HL-60 (cell line): Measurements from ENCODE around the gene COL5A3.

Experiments
- DNase-seq, 2 experiments: peaks; one replicate each; pipeline ENCODE4 v3.0.0-alpha.2; 2010 to 2020; ENCODE audit warnings: low read depth in 1 of 2, low spot score in 1 of 2
- H3K27ac ChIP-seq: fragments of 250-450 bp; sonication (Bioruptor Pico); replicated peaks from 2 replicates; pipeline ENCODE4 v1.5.1; 2020; ENCODE audit warnings: mild to moderate bottlenecking, moderate library complexity
- H3K27me3 ChIP-seq: fragments of 250-450 bp; sonication (Bioruptor Pico); 2 replicates; pipeline ENCODE4 v1.5.1; 2021; ENCODE audit warnings: mild to moderate bottlenecking, moderate library complexity; ENCODE audit not compliant: insufficient read depth, poor library complexity, severe bottlenecking
- H3K4me3 ChIP-seq: replicated peaks from 2 replicates; pipeline ENCODE4 v1.5.1; 2011; ENCODE audit warnings: mild to moderate bottlenecking, control low read depth, low read length; ENCODE audit not compliant: insufficient read depth
- GABPA ChIP-seq: IDR thresholded peaks from 2 replicates; pipeline ENCODE4 v1.6.1; 2012; ENCODE audit warnings: low read depth
- POLR2AphosphoS5 ChIP-seq: IDR thresholded peaks from 2 replicates; pipeline ENCODE4 v1.6.1; 2012; ENCODE audit warnings: low read depth
- SPI1 ChIP-seq: IDR thresholded peaks from 2 replicates; pipeline ENCODE4 v1.6.1; 2012; ENCODE audit warnings: low read depth, mild to moderate bottlenecking, borderline replicate concordance
- TF ChIP-seq, protein P1 (sequence below): IDR thresholded peaks from 2 replicates; pipeline ENCODE4 v1.6.1; 2012; ENCODE audit warnings: low read depth; ENCODE audit not compliant: insufficient replicate concordance
- TF ChIP-seq, protein P2 (sequence below): IDR thresholded peaks from one replicate; pipeline ENCODE4 v1.5.1; 2011; ENCODE audit warnings: low read length, control low read depth, inconsistent platforms; ENCODE audit not compliant: insufficient read depth

COL5A3 gene

DNA sequence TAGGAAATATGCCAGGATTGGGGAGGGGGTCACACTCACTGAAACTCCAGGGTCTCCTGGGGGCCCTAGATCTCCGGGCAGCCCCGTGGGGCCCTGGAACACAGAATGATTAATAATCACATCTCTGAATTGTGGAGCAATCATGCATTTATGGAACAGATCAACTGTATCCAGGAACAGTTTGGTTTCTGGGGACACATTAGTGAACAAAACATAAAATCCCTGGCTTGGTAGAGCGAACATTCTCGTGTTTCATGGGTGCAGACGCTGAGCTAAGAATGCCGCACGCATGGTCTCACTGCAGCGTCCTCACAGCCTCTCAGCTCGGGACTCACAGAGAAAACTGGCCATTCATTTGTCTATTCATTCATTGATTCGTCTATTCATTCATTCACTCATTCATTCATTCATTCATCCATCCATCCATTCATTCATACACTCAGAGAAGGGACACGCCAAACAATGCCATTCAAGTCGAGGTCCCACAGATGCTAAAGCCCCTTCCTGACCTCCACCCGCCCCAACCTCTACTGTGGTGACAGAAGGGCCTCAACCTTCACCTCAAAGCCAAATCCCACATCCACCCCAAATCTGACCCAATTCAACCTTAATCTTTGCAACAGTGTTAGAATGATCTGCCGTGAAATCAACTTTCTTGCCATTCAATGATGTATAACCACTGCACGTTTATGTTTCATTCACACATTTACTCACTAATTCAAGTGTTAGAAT, 39.0 kb downstream of the COL5A3 start:
- TF ChIP-seq, protein P1, sequence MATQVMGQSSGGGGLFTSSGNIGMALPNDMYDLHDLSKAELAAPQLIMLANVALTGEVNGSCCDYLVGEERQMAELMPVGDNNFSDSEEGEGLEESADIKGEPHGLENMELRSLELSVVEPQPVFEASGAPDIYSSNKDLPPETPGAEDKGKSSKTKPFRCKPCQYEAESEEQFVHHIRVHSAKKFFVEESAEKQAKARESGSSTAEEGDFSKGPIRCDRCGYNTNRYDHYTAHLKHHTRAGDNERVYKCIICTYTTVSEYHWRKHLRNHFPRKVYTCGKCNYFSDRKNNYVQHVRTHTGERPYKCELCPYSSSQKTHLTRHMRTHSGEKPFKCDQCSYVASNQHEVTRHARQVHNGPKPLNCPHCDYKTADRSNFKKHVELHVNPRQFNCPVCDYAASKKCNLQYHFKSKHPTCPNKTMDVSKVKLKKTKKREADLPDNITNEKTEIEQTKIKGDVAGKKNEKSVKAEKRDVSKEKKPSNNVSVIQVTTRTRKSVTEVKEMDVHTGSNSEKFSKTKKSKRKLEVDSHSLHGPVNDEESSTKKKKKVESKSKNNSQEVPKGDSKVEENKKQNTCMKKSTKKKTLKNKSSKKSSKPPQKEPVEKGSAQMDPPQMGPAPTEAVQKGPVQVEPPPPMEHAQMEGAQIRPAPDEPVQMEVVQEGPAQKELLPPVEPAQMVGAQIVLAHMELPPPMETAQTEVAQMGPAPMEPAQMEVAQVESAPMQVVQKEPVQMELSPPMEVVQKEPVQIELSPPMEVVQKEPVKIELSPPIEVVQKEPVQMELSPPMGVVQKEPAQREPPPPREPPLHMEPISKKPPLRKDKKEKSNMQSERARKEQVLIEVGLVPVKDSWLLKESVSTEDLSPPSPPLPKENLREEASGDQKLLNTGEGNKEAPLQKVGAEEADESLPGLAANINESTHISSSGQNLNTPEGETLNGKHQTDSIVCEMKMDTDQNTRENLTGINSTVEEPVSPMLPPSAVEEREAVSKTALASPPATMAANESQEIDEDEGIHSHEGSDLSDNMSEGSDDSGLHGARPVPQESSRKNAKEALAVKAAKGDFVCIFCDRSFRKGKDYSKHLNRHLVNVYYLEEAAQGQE, result no peak
- TF ChIP-seq, protein P2, sequence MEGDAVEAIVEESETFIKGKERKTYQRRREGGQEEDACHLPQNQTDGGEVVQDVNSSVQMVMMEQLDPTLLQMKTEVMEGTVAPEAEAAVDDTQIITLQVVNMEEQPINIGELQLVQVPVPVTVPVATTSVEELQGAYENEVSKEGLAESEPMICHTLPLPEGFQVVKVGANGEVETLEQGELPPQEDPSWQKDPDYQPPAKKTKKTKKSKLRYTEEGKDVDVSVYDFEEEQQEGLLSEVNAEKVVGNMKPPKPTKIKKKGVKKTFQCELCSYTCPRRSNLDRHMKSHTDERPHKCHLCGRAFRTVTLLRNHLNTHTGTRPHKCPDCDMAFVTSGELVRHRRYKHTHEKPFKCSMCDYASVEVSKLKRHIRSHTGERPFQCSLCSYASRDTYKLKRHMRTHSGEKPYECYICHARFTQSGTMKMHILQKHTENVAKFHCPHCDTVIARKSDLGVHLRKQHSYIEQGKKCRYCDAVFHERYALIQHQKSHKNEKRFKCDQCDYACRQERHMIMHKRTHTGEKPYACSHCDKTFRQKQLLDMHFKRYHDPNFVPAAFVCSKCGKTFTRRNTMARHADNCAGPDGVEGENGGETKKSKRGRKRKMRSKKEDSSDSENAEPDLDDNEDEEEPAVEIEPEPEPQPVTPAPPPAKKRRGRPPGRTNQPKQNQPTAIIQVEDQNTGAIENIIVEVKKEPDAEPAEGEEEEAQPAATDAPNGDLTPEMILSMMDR, result no peak
- no peak for TF ChIP-seq SPI1
- no peak for TF ChIP-seq POLR2AphosphoS5
- no peak for TF ChIP-seq GABPA
- no peak for DNase-seq
- H3K27me3 ChIP-seq, result peaks cover 10% of the 10 kb centered on the region
- no peak overlapping the region for H3K27ac ChIP-seq
- H3K4me3 ChIP-seq, result no peak overlapping the region

DNA sequence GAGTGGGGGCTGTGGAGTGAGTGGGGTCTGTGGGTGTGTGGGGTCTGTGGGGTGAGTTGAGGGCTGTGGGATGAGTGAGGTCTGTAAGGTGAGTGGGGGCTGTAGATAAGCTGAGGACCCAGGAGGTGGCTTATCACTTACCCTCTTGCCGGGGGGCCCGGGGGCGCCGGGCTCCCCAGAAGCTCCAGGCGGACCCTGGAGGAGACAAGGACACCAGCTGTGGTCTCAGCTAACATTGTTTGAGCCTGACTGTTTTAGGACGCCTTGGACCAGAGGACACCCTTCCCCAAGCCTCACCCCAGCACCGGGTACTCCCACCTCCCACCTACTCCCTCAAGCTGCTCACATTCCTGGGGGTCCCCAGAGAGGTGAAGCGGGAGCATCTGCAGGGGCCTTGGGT, 39.8 kb downstream of the COL5A3 start:
- Histone ChIP-seq H3K4me3 (no peak overlapping the region), H3K27me3 (peaks cover 12% of the 10 kb centered on the region), H3K27ac (no peak overlapping the region)
- TF ChIP-seq POLR2AphosphoS5 (no peak), SPI1 (no peak), GABPA (no peak)
- TF ChIP-seq, protein P2, result no peak
- TF ChIP-seq, protein P1, result no peak
- no peak for DNase-seq

DNA sequence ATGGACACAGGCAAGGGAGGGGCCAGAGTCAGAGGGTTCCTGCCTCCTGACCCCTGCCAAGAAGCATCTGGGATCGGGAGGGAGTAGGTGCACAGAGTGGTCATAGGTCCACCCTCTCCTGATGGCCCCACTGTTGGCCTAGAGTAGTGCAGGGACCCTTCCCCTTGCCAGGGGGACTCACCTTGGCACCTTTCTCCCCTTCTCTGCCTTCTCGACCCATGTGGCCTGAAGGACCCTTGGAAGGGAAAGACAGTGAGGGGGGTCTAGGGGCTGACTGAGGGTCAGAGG, 40.7 kb downstream of the COL5A3 start:
- no peak overlapping the region for H3K4me3 ChIP-seq
- TF ChIP-seq POLR2AphosphoS5 (no peak), SPI1 (no peak), GABPA (no peak)
- TF ChIP-seq, protein P2, result no peak
- TF ChIP-seq, protein P1, result no peak
- no peak overlapping the region for H3K27ac ChIP-seq
- peaks cover 13% of the 10 kb centered on the region for H3K27me3 ChIP-seq
- DNase-seq, result no peak
